Stomach smooth muscle (tissue), 2 donors: ENCODE data around the gene SKAP1.
"Not testable (repeated sequence)": the region's sequence is repeated elsewhere in the genome, so short reads cannot be mapped to it uniquely, and the experiment has no call there.

Source experiments
- H3K27ac ChIP-seq: one replicate; pipeline ENCODE4 v1.7.0; 2013; ENCODE audit warnings: mild to moderate bottlenecking, low read length, inconsistent platforms
- H3K27me3 ChIP-seq, 2 donors: one replicate each; pipeline ENCODE4 v1.7.0; 2013; ENCODE audit warnings: low read length in 2 of 2; ENCODE audit not compliant: insufficient read depth in 2 of 2, control insufficient read depth in 1 of 2
- H3K36me3 ChIP-seq, 2 donors: one replicate each; pipeline ENCODE4 v1.7.0; 2013; ENCODE audit warnings: low read length in 2 of 2; ENCODE audit not compliant: control insufficient read depth in 2 of 2, insufficient read depth in 2 of 2
- H3K4me1 ChIP-seq: one replicate; pipeline ENCODE4 v1.7.0; 2013; ENCODE audit warnings: low read length; ENCODE audit not compliant: control insufficient read depth, insufficient read depth
- H3K4me3 ChIP-seq, 2 donors: one replicate each; pipeline ENCODE4 v1.7.0; 2013; ENCODE audit warnings: low read length in 2 of 2
- H3K9ac ChIP-seq, 2 donors: one replicate each; pipeline ENCODE4 v1.7.0; 2013; ENCODE audit warnings: low read length in 2 of 2, mild to moderate bottlenecking in 1 of 2
- H3K9me3 ChIP-seq, 2 donors: one replicate each; pipeline ENCODE4 v1.7.0; 2013; ENCODE audit warnings: low read length in 2 of 2; ENCODE audit not compliant: control insufficient read depth in 2 of 2
- donor health status: healthy.
- donor health status: Pancreatic carcinoma.

SKAP1 gene

DNA sequence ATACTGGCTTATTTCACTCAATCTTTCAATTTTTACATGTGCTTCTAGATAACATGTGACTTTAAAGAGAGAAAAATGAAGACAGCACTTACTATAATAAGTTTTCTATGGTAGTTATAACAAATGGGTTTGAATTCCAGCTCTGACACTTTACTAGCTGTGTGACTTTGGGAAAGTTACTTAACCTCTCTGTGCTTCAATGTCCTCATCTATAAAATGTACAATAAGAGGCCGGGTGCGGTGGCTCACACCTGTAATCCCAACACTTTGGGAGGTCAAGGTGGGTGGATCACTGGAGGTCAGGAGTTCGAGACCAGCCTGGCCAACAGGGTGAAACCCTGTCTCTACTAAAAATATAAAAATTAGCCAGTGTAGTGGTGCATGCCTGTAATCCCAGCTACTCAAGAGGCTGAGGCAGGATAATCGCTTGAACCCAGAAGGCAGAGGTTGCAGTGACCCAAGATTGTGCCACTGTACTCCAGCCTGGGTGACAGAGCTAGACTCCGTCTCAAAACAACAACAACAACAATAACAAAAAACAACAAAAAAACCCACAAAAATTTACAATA is 184.5 kb downstream of the SKAP1 start:
- not testable (repeated sequence) for H3K27ac ChIP-seq, H3K4me1 ChIP-seq, H3K9me3 ChIP-seq, H3K36me3 ChIP-seq, H3K9ac ChIP-seq, H3K27me3 ChIP-seq, H3K4me3 ChIP-seq

DNA sequence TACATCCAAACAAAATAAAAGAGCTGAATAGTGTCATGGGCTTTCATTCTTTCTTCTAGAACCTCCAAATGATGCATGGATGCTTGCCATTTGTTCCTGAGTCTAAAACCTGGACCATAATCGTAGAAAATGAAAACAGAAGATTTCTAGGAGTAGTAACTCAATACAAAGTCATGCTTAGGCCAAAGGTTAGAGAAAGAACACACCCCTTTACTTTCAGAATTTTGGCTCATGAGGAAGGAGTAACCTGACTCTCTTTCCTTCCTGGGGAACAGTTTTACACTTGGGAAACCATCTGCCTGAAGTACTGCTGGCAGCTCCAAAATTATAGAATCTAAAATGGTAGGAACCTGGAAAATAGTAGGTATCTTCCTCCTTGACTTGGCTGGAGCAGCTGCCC is 185.2 kb downstream of the SKAP1 start:
- H3K4me1 ChIP-seq, result peaks cover 5% of the 10 kb centered on the region
- H3K4me3 ChIP-seq, result no peak overlapping the region
- H3K9ac ChIP-seq, result no peak overlapping the region
- H3K27ac ChIP-seq, result no peak overlapping the region
- H3K36me3 ChIP-seq, result no peaks in the 10 kb centered on the region
- no peaks in the 10 kb centered on the region for H3K9me3 ChIP-seq
- H3K27me3 ChIP-seq, result peaks cover 0 to 3% of the 10 kb centered on the region in 2 donors

- H3K36me3 ChIP-seq, result no peaks in the 10 kb centered on the region
- H3K27me3 ChIP-seq, result peaks cover 0 to 3% of the 10 kb centered on the region in 2 donors
- no peak overlapping the region for H3K4me3 ChIP-seq
- H3K4me1 ChIP-seq, result peaks cover 5% of the 10 kb centered on the region
- no peak overlapping the region for H3K27ac ChIP-seq
- H3K9ac ChIP-seq, result no peak overlapping the region
- H3K9me3 ChIP-seq, result no peaks in the 10 kb centered on the region
Measured at GRCh38 chr17:48244121-48244711, 185.8 kb downstream of the SKAP1 start.

- no peak overlapping the region for H3K27ac ChIP-seq
- no peak overlapping the region for H3K4me3 ChIP-seq
- no peaks in the 10 kb centered on the region for H3K9me3 ChIP-seq
- no peak overlapping the region for H3K9ac ChIP-seq
- no peaks in the 10 kb centered on the region for H3K36me3 ChIP-seq
- peaks cover 0 to 3% of the 10 kb centered on the region in 2 donors for H3K27me3 ChIP-seq
- peaks cover 5% of the 10 kb centered on the region for H3K4me1 ChIP-seq
Measured at GRCh38 chr17:48241770-48242497, 188.1 kb downstream of the SKAP1 start.

DNA sequence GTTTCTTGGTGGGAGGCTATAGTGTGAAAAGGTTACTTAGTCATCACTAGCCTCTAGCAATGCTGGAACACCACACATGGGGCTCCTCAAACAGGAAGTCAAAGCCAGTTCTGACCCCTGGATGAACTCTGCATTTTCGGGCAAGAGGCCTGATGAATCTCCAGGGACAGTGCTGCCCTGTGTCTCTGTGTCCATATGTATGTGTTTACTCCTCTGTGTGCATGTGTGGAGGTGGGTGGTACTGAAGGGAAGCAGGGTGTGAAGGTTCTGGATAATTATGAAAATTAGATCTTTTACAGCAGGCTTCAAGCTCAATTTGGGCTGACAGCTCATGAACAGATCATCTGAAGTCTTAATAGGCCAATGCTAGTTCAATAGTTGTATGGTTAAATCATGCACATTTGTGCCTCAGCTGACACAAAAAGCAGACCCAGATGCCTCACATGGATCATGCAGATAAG is 188.9 kb downstream of the SKAP1 start:
- Histone ChIP-seq H3K4me3 (no peak overlapping the region), H3K27me3 (peaks cover 0 to 3% of the 10 kb centered on the region in 2 donors), H3K4me1 (peaks cover 5% of the 10 kb centered on the region), H3K9me3 (no peaks in the 10 kb centered on the region), H3K36me3 (no peaks in the 10 kb centered on the region), H3K9ac (no peak overlapping the region), H3K27ac (no peak overlapping the region)

DNA sequence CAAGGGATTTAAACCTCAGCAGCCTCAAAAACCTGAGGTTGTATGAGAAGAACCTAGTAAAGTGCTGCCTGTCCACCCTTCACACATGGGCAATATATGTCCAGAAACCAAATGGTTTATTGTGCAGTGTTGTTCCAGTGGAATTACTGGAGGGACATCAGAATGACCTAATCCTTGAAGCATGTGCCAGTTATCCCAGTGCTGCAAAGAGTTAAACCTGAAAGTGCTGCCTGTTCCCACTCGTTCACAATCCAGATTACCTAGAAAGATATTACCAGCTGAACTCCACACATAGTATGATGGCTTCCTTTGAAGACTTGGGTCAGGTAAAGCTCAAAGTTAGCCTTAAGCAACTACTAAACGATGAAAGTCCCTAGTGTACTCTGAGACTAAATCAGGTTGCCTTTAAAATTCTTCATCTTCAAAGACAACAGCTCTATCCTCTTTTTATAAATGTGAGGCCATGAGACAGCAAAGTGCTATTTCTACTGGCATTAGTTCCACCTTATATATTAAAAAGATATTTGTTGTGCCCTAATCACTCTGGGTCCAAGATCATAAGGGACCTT is 189.4 kb downstream of the SKAP1 start:
- H3K4me3 ChIP-seq, result no peak overlapping the region
- no peak overlapping the region for H3K27ac ChIP-seq
- H3K27me3 ChIP-seq, result peaks cover 0 to 3% of the 10 kb centered on the region in 2 donors
- peaks cover 5% of the 10 kb centered on the region for H3K4me1 ChIP-seq
- no peak overlapping the region for H3K9ac ChIP-seq
- no peaks in the 10 kb centered on the region for H3K9me3 ChIP-seq
- H3K36me3 ChIP-seq, result no peaks in the 10 kb centered on the region

DNA sequence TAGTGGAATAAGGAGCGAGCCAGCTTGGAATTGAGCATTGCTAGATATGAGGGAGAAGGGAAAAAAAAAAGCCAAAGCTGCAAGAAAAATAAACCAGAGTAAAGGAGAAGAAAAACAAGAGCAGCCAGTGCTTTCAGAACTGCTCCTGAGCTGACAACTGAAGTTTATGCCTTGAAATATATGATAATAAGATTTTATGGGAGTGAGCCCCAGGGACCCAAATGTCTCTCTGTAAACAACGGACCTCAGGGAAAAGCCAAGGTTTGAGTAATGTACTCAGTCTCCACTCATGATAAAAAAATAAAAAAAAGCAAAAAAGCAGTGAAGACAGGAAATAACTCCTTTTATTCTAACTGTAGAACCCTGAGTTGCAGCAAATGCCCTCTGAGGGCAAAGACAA is 189.9 kb downstream of the SKAP1 start:
- Histone ChIP-seq H3K27me3 (peaks cover 0 to 3% of the 10 kb centered on the region in 2 donors), H3K4me3 (no peak overlapping the region), H3K9me3 (no peaks in the 10 kb centered on the region), H3K4me1 (peaks cover 5% of the 10 kb centered on the region), H3K36me3 (no peaks in the 10 kb centered on the region), H3K9ac (no peak overlapping the region), H3K27ac (no peak overlapping the region)

DNA sequence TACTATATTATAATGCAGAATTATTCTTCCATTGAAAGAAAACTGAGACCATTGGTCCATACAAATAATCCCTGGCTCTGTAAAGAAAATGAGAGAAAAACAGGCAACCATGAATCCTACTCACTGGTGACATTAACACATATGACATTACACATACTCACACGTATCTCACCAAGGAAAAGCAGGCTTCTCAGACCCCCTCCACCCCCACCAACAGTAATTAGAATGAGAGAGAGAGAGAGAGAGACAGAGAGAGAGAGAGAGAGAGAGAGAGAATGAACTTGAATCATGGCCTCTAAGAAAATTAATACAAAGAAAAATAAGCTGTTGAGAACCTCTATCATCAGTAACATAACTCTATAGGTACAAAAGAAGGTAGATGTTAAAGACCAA is 190.4 kb downstream of the SKAP1 start:
- H3K9me3 ChIP-seq, result no peaks in the 10 kb centered on the region
- peaks cover 0 to 3% of the 10 kb centered on the region in 2 donors for H3K27me3 ChIP-seq
- H3K36me3 ChIP-seq, result no peaks in the 10 kb centered on the region
- peaks cover 5% of the 10 kb centered on the region for H3K4me1 ChIP-seq
- H3K27ac ChIP-seq, result no peak overlapping the region
- H3K9ac ChIP-seq, result no peak overlapping the region
- no peak overlapping the region for H3K4me3 ChIP-seq

DNA sequence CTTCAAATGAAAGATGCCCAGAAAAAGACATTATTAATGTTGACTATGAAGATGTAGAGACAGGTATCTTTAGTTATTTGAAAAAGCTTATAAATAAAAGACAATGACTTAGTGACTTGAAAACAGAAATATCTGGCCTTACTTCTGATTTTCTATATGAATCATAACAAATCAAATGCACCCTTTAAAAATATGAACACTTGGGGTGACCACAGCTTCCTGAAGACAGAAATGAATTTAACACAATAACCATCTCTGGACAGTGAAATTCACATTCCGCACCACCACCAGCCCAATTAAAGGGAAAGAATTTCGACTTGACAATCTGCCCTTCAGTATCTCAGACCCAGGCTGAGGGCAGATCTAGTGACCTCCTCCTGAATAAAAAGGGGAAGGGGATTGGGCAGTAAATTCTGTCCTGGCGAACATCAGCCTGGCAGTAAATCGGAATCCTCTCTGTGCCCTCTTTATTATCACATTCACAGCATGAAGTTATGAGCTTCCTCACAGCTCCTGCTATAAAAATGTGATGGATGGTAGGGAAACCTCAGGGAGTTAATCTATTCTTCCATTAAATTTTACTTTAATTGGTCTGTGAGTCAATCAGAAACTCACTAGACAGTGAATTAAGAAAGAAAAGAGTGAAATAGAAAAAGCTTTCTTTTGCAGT is 190.9 kb downstream of the SKAP1 start:
- Histone ChIP-seq H3K9ac (no peak overlapping the region), H3K4me1 (peaks cover 5% of the 10 kb centered on the region), H3K9me3 (no peaks in the 10 kb centered on the region), H3K4me3 (no peak overlapping the region), H3K27ac (no peak overlapping the region), H3K36me3 (no peaks in the 10 kb centered on the region), H3K27me3 (no peaks in the 10 kb centered on the region)

GRCh38 chr17:48237456-48237855 is 192.6 kb downstream of the SKAP1 start:
- H3K27ac ChIP-seq, result no peak overlapping the region
- no peaks in the 10 kb centered on the region for H3K9me3 ChIP-seq
- no peak overlapping the region for H3K4me3 ChIP-seq
- H3K36me3 ChIP-seq, result no peaks in the 10 kb centered on the region
- H3K4me1 ChIP-seq, result peaks cover 5% of the 10 kb centered on the region
- no peak overlapping the region for H3K9ac ChIP-seq
- H3K27me3 ChIP-seq, result no peaks in the 10 kb centered on the region
